Mesenchymal stem cell (in vitro differentiated cells and primary cell): ENCODE results near the gene PKIG.

Experiments
- DNase-seq: peaks from one replicate; pipeline ENCODE4 v3.0.0-alpha.2; 2013
- H2AFZ ChIP-seq: one replicate; pipeline ENCODE4 v1.6.1; 2013; ENCODE audit warnings: low read depth, mild to moderate bottlenecking, control low read depth, inconsistent platforms, low read length, moderate library complexity
- H2AK5ac ChIP-seq: 2 replicates; pipeline ENCODE4 v1.6.1; 2013; ENCODE audit warnings: low read length, moderate library complexity, mild to moderate bottlenecking, inconsistent platforms; ENCODE audit not compliant: severe bottlenecking
- H2BK120ac ChIP-seq: one replicate; pipeline ENCODE4 v1.6.1; 2013; ENCODE audit warnings: low read depth, mild to moderate bottlenecking, inconsistent platforms, low read length, moderate library complexity
- H2BK12ac ChIP-seq, 2 experiments: one replicate each; pipeline ENCODE4 v1.6.1; 2013; ENCODE audit warnings: inconsistent platforms in 2 of 2, low read length in 2 of 2, mild to moderate bottlenecking in 2 of 2, moderate library complexity in 2 of 2, control low read depth in 1 of 2
- H2BK15ac ChIP-seq: one replicate; pipeline ENCODE4 v1.6.1; 2013; ENCODE audit warnings: mild to moderate bottlenecking, low read depth, inconsistent platforms; ENCODE audit not compliant: poor library complexity, severe bottlenecking
- H2BK5ac ChIP-seq: 2 replicates; pipeline ENCODE4 v1.6.1; 2013; ENCODE audit warnings: low read depth, mild to moderate bottlenecking, low read length, control low read depth, inconsistent platforms; ENCODE audit not compliant: poor library complexity, severe bottlenecking
- H3K14ac ChIP-seq, 2 experiments: one replicate each; pipeline ENCODE4 v1.6.1; 2013; ENCODE audit warnings: inconsistent platforms in 2 of 2, low read length in 2 of 2, control low read depth in 1 of 2, mild to moderate bottlenecking in 1 of 2, moderate library complexity in 1 of 2
- H3K18ac ChIP-seq, 2 experiments: one replicate each; pipeline ENCODE4 v1.6.1; 2013; ENCODE audit warnings: inconsistent platforms in 2 of 2, low read length in 2 of 2, control low read depth in 1 of 2, low read depth in 1 of 2, mild to moderate bottlenecking in 1 of 2
- H3K23ac ChIP-seq, 2 experiments: one replicate each; pipeline ENCODE4 v1.6.1; 2013; ENCODE audit warnings: inconsistent platforms in 2 of 2, low read length in 2 of 2, mild to moderate bottlenecking in 2 of 2, moderate library complexity in 2 of 2, control low read depth in 1 of 2
- H3K27ac ChIP-seq: 2 replicates; pipeline ENCODE4 v1.5.1; 2013; ENCODE audit warnings: mild to moderate bottlenecking, moderate library complexity, low read length, control low read depth, inconsistent platforms; ENCODE audit not compliant: poor library complexity, severe bottlenecking
- H3K27me3 ChIP-seq, 2 experiments: 2 replicates each; pipeline versions ENCODE4 v1.6.1 to v1.7.0; 2013; ENCODE audit warnings: low read length in 2 of 2, mild to moderate bottlenecking in 2 of 2, moderate library complexity in 2 of 2, control low read depth in 1 of 2, inconsistent platforms in 1 of 2; ENCODE audit not compliant: control insufficient read depth in 1 of 2, insufficient read depth in 1 of 2
- H3K36me3 ChIP-seq, 2 experiments: 2 replicates each; pipeline versions ENCODE4 v1.6.1 to v1.7.0; 2013; ENCODE audit warnings: low read length in 2 of 2, control low read depth in 1 of 2, inconsistent platforms in 1 of 2, low read depth in 1 of 2, mild to moderate bottlenecking in 1 of 2; ENCODE audit not compliant: insufficient read depth in 2 of 2, control insufficient read depth in 1 of 2
- H3K4ac ChIP-seq, 2 experiments: one replicate each; pipeline ENCODE4 v1.6.1; 2013; ENCODE audit warnings: inconsistent platforms in 2 of 2, low read length in 2 of 2, mild to moderate bottlenecking in 2 of 2, moderate library complexity in 2 of 2, control low read depth in 1 of 2, low read depth in 1 of 2
- H3K4me1 ChIP-seq: 2 replicates; pipeline ENCODE4 v1.6.1; 2013; ENCODE audit warnings: low read depth, low read length, control low read depth; ENCODE audit not compliant: control insufficient read depth, insufficient read depth
- H3K4me2 ChIP-seq: 2 replicates; pipeline ENCODE4 v1.6.1; 2013; ENCODE audit warnings: low read length, mild to moderate bottlenecking, inconsistent platforms; ENCODE audit not compliant: poor library complexity, severe bottlenecking
- H3K4me3 ChIP-seq, 2 experiments: 2 replicates each; pipeline versions ENCODE4 v1.5.1 to v1.7.0; 2013; ENCODE audit warnings: low read length in 2 of 2, mild to moderate bottlenecking in 2 of 2, control low read depth in 1 of 2, low read depth in 1 of 2; ENCODE audit not compliant: insufficient read depth in 1 of 2
- H3K79me1 ChIP-seq: replicated peaks from 2 replicates; pipeline ENCODE4 v1.6.1; 2013; ENCODE audit warnings: mild to moderate bottlenecking, control low read depth, low read length, inconsistent platforms; ENCODE audit not compliant: poor library complexity, severe bottlenecking
- H3K9ac ChIP-seq: 2 replicates; pipeline ENCODE4 v1.7.0; 2013; ENCODE audit warnings: mild to moderate bottlenecking, low read length, moderate library complexity
- H3K9me3 ChIP-seq: 2 replicates; pipeline ENCODE4 v1.7.0; 2013; ENCODE audit warnings: mild to moderate bottlenecking, low read length; ENCODE audit not compliant: control insufficient read depth
- H4K8ac ChIP-seq: one replicate; pipeline ENCODE4 v1.6.1; 2013; ENCODE audit warnings: inconsistent platforms, mild to moderate bottlenecking, low read length, moderate library complexity
- H4K91ac ChIP-seq: one replicate; pipeline ENCODE4 v1.6.1; 2013; ENCODE audit warnings: mild to moderate bottlenecking, low read length, inconsistent platforms
- WGBS: methylation state at CpG from one replicate; pipeline ENCODE4 v1.1.7; 2013; ENCODE audit warnings: mixed read lengths; 5-methylcytosine and 5-hydroxymethylcytosine counted together

PKIG gene

GRCh38 chr20:44597516-44597915, 15.1 kb downstream of the PKIG start:
- H3K9me3 ChIP-seq = no peaks in the 10 kb centered on the region
- no peak overlapping the region for H3K27ac ChIP-seq
- H4K91ac ChIP-seq = no peak overlapping the region
- DNase-seq = no peak
- H3K79me1 ChIP-seq = peaks cover 16% of the 10 kb centered on the region
- peaks cover 6% of the 10 kb centered on the region for H3K4me1 ChIP-seq
- no peak overlapping the region for H3K14ac ChIP-seq
- no peak overlapping the region for H2BK15ac ChIP-seq
- H2BK12ac ChIP-seq = peak overlapping the region in 1 of 2 experiments; percentile 66
- no peak overlapping the region for H3K4me2 ChIP-seq
- H2AFZ ChIP-seq = no peak overlapping the region
- H3K27me3 ChIP-seq = no peaks in the 10 kb centered on the region
- no peak overlapping the region for H3K4ac ChIP-seq
- H3K36me3 ChIP-seq = peaks cover under 1 to 63% of the 10 kb centered on the region in 2 experiments
- WGBS = 82% methylated on average over 3 of the region's 4 CpGs
- H2BK120ac ChIP-seq = no peak overlapping the region
- H3K23ac ChIP-seq = peak overlapping the region in 1 of 2 experiments; percentile 64
- H2BK5ac ChIP-seq = no peak overlapping the region
- H2AK5ac ChIP-seq = no peak overlapping the region
- peak overlapping the region in 1 of 2 experiments; percentile 8 for H3K18ac ChIP-seq
- peak overlapping the region; percentile 13 for H3K9ac ChIP-seq
- no peak overlapping the region for H3K4me3 ChIP-seq
- H4K8ac ChIP-seq = no peak overlapping the region

GRCh38 chr20:44597930-44598329, 15.6 kb downstream of the PKIG start:
- 84% methylated on average over 4 of the region's 4 CpGs for WGBS
- H2BK120ac ChIP-seq = no peak overlapping the region

GRCh38 chr20:44598423-44599305, 16.3 kb downstream of the PKIG start:
- Histone ChIP-seq H3K18ac (peak overlapping the region; percentile 46 to 72), H3K4ac (no peak overlapping the region), H4K8ac (peak overlapping the region; percentile 76), H2AK5ac (no peak overlapping the region), H3K36me3 (peaks cover 0 to 62% of the 10 kb centered on the region in 2 experiments), H3K4me2 (no peak overlapping the region), H3K4me3 (peak overlapping the region in 1 of 2 experiments; percentile 8), H3K23ac (peak overlapping the region in 1 of 2 experiments; percentile 20), H2BK12ac (peak overlapping the region in 1 of 2 experiments; percentile 4), H3K14ac (peak overlapping the region in 1 of 2 experiments; percentile 13), H3K4me1 (peaks cover 6% of the 10 kb centered on the region), H3K27me3 (no peaks in the 10 kb centered on the region), H2BK15ac (peak overlapping the region; percentile 87), H3K9ac (peak overlapping the region; percentile 13), H3K27ac (no peak overlapping the region), H2AFZ (no peak overlapping the region), H2BK120ac (peak overlapping the region; percentile 1), H2BK5ac (no peak overlapping the region), H3K79me1 (peaks cover 16% of the 10 kb centered on the region), H3K9me3 (no peaks in the 10 kb centered on the region), H4K91ac (peak overlapping the region; percentile 90)
- peak; percentile 39 for DNase-seq
- 73% methylated on average over 3 of the region's 4 CpGs for WGBS

More at GRCh38 chr20:44597930-44598329, 15.6 kb downstream of the PKIG start:
- Histone ChIP-seq H3K4me3 (peak overlapping the region in 1 of 2 experiments; percentile 8), H3K27me3 (no peaks in the 10 kb centered on the region), H3K36me3 (peaks cover 0 to 62% of the 10 kb centered on the region in 2 experiments), H2BK15ac (no peak overlapping the region), H2AK5ac (no peak overlapping the region), H3K23ac (no peak overlapping the region), H3K9ac (peak overlapping the region; percentile 13), H3K4ac (no peak overlapping the region), H4K91ac (no peak overlapping the region), H2BK5ac (no peak overlapping the region), H3K18ac (peak overlapping the region in 1 of 2 experiments; percentile 29), H3K4me1 (peaks cover 6% of the 10 kb centered on the region), H4K8ac (no peak overlapping the region), H3K79me1 (peaks cover 16% of the 10 kb centered on the region), H3K27ac (no peak overlapping the region), H3K9me3 (no peaks in the 10 kb centered on the region), H2AFZ (no peak overlapping the region), H3K14ac (no peak overlapping the region), H2BK12ac (peak overlapping the region; percentile 23 to 74), H3K4me2 (no peak overlapping the region)
- no peak for DNase-seq

GRCh38 chr20:44599715-44600114, 17.3 kb downstream of the PKIG start:
- peak overlapping the region; percentile 45 to 54 for H3K18ac ChIP-seq
- no peak for DNase-seq
- H3K9ac ChIP-seq = peak overlapping the region; percentile 30
- no peak overlapping the region for H2BK5ac ChIP-seq
- H3K27ac ChIP-seq = no peak overlapping the region
- no peak overlapping the region for H2BK15ac ChIP-seq
- no peaks in the 10 kb centered on the region for H3K27me3 ChIP-seq
- no peak overlapping the region for H3K4ac ChIP-seq
- peak overlapping the region; percentile 53 for H4K91ac ChIP-seq
- no peaks in the 10 kb centered on the region for H3K9me3 ChIP-seq
- WGBS = 100% methylated on average over 1 of the region's 1 CpG
- H3K4me3 ChIP-seq = no peak overlapping the region
- H4K8ac ChIP-seq = no peak overlapping the region
- peaks cover 17% of the 10 kb centered on the region for H3K79me1 ChIP-seq
- H3K4me1 ChIP-seq = peaks cover 6% of the 10 kb centered on the region
- no peak overlapping the region for H2BK120ac ChIP-seq
- H2AFZ ChIP-seq = no peak overlapping the region
- no peak overlapping the region for H3K4me2 ChIP-seq
- peaks cover 0 to 60% of the 10 kb centered on the region in 2 experiments for H3K36me3 ChIP-seq
- H3K14ac ChIP-seq = peak overlapping the region in 1 of 2 experiments; percentile 18
- no peak overlapping the region for H2AK5ac ChIP-seq
- H3K23ac ChIP-seq = no peak overlapping the region
- no peak overlapping the region for H2BK12ac ChIP-seq
